Measurements from ENCODE around the gene TSHZ2.

- TF ChIP-seq CEBPG (CRISPR knock-in tag; IDR thresholded peaks at IDR 0.05): no peak
- TF ChIP-seq CEBPG (tag; conservative IDR thresholded peaks at IDR 0.05 in 1 of 2, IDR thresholded peaks at IDR 0.05 in 1 of 2): no peak
- no peak for TF ChIP-seq YY1 (IDR thresholded peaks at IDR 0.05; ENCODE audit: borderline replicate concordance in 1 of 3, control insufficient read depth in 1 of 3, extremely low read depth in 1 of 3, insufficient read depth in 3 of 3, insufficient read length in 1 of 3, insufficient replicate concordance in 2 of 3, low read depth in 1 of 3, low read length in 2 of 3)
- no peak for TF ChIP-seq YBX1 (IDR thresholded peaks at IDR 0.05)
These were observed 337.4 kb downstream of the TSHZ2 start for GRCh38 chr20:53309515-53309914.
